Activated B cell treated with CpG ODN at 0.5 μM for 24 hours (primary cell): ENCODE measurements around the gene ZMAT3. TPM values are rescaled to one million over a fixed set of nuclear protein-coding genes. Genes with fewer than 3 reads are reported as not detected.
A peak's percentile ranks its signal among the peaks of the same experiment; 100 is the strongest.
"Not testable (repeated sequence)": the region's sequence is repeated elsewhere in the genome, so short reads cannot be mapped to it uniquely, and the experiment has no call there.

Source experiments
- ATAC-seq: fragments of 200-7000 bp; cut with Tn5 transposase; one replicate; pipeline ENCODE4 v1.10.0; 2021; ENCODE audit warnings: low read depth, mild to moderate bottlenecking, moderate library complexity
- CTCF ChIA-PET: fragments of 350-600 bp; sonication (Branson Sonifier 250); formaldehyde crosslinking; loops from one replicate; lab custom pipeline; 2021; ENCODE audit warnings: antibody characterized with exemption; lab: Charles Lee
- POLR2A ChIA-PET: fragments of 350-600 bp; sonication (Branson Sonifier 250); formaldehyde crosslinking; loops from one replicate; lab custom pipeline; 2021; ENCODE audit warnings: antibody characterized with exemption; lab: Charles Lee
- DNase-seq: peaks from one replicate; pipeline ENCODE4 v3.0.0; 2022
- H3K27ac Mint-ChIP-seq: one replicate; pipeline ENCODE4 v1.8.0; 2020; ENCODE audit warnings: mixed read lengths
- H3K27me3 Mint-ChIP-seq: one replicate; pipeline ENCODE4 v1.8.0; 2021; ENCODE audit warnings: mixed read lengths
- H3K36me3 Mint-ChIP-seq: one replicate; pipeline ENCODE4 v1.8.0; 2021; ENCODE audit warnings: low read depth, mixed read lengths
- H3K4me1 Mint-ChIP-seq: one replicate; pipeline ENCODE4 v1.8.0; 2021; ENCODE audit warnings: mixed read lengths
- H3K4me3 Mint-ChIP-seq: one replicate; pipeline ENCODE4 v1.8.0; 2020; ENCODE audit warnings: mild to moderate bottlenecking, mixed read lengths
- H3K9me3 Mint-ChIP-seq: one replicate; pipeline ENCODE4 v1.8.0; 2020; ENCODE audit warnings: mixed read lengths
- CTCF ChIP-seq: fragments of 200-600 bp; IDR thresholded peaks from one replicate; pipeline ENCODE4 v1.8.0; 2022; ENCODE audit warnings: antibody characterized with exemption, mild to moderate bottlenecking
- intact Hi-C: fragments of 100-400 bp; cut with micrococcal nuclease; formaldehyde crosslinking; loops from one replicate; pipeline ENCODE4 v1.15.1; 2024
- total RNA-seq: library from RNA; stranded (reverse); gene quantifications from 2 replicates; pipeline ENCODE4 v1.2.3, GENCODE V29; 2022

ZMAT3 gene
- 29.8 and 32.0 TPM in 2 replicates for total RNA-seq

- TF ChIP-seq CTCF, result no peak
- Mint-ChIP-seq H3K9me3 (no peaks in the 10 kb centered on the region), H3K27me3 (no peaks in the 10 kb centered on the region), H3K4me3 (peak within 1 kb of the TSS; percentile 96), H3K4me1 (peaks cover 60% of the 10 kb centered on the region), H3K27ac (peak within 1 kb of the TSS; percentile 91), H3K36me3 (peaks cover 17% of the 10 kb centered on the region)
- intact Hi-C loops, result loop anchor here (1.0 to 10.0 kb wide), 9 partner anchors 25 to 637 kb away; partner anchors contain the start of genes ACTL6A, MFN1, USP13 and ZNF639
- ATAC-seq, result peak; percentile 74
- ChIA-PET CTCF (interaction anchor here (1.5 to 4.9 kb wide), 6 partner anchors 25 to 249 kb away, joined by 3 to 18 read pairs (median 10); no protein-coding TSS in a partner anchor), POLR2A (interaction anchor here (0.6 to 3.5 kb wide), 14 partner anchors 12 to 1637 kb away, joined by 3 to 58 read pairs (median 5); partner anchors contain the start of genes ACTL6A and PIK3CA)
- DNase-seq, result peak; percentile 82
Observed at GRCh38 chr3:179071323-179072099, at the start of gene ZMAT3. ZMAT3 (minus strand) TSS chr3:179071809; CDS start chr3:179067752, 4,057 bp downstream.

- DNase-seq (no peak), ATAC-seq (no peak)
- TF ChIP-seq CTCF, result no peak
- H3K4me3 Mint-ChIP-seq, result no peak overlapping the region
- H3K27ac Mint-ChIP-seq, result no peak overlapping the region
- no peaks in the 10 kb centered on the region for H3K36me3 Mint-ChIP-seq
- intact Hi-C loops, result no loop called here
- H3K27me3 Mint-ChIP-seq, result peaks cover 7% of the 10 kb centered on the region
- POLR2A ChIA-PET, result no interaction called here
- H3K9me3 Mint-ChIP-seq, result no peaks in the 10 kb centered on the region
- CTCF ChIA-PET, result interaction anchor here (1.0 to 1.2 kb wide), 2 partner anchors 13 to 199 kb away, joined by 3 to 4 read pairs; no protein-coding TSS in a partner anchor
- H3K4me1 Mint-ChIP-seq, result no peaks in the 10 kb centered on the region
Observed at GRCh38 chr3:179116816-179117215, 45.2 kb upstream of the ZMAT3 start.

GRCh38 chr3:179115444-179115843 is 43.8 kb upstream of the ZMAT3 start:
- H3K4me3 Mint-ChIP-seq, H3K9me3 Mint-ChIP-seq, DNase-seq, POLR2A ChIA-PET, H3K27ac Mint-ChIP-seq, CTCF ChIA-PET, intact Hi-C loops, H3K4me1 Mint-ChIP-seq, ATAC-seq, H3K36me3 Mint-ChIP-seq: not testable (repeated sequence)
- peaks cover 11% of the 10 kb centered on the region for H3K27me3 Mint-ChIP-seq

GRCh38 chr3:179113903-179114302 is 42.3 kb upstream of the ZMAT3 start:
- no peaks in the 10 kb centered on the region for H3K36me3 Mint-ChIP-seq
- DNase-seq, result no peak
- TF ChIP-seq CTCF, result no peak
- POLR2A ChIA-PET, result no interaction called here
- H3K4me1 Mint-ChIP-seq, result no peaks in the 10 kb centered on the region
- H3K9me3 Mint-ChIP-seq, result peaks cover 4% of the 10 kb centered on the region
- H3K4me3 Mint-ChIP-seq, result no peak overlapping the region
- CTCF ChIA-PET, result no interaction called here
- intact Hi-C loops, result no loop called here
- no peak overlapping the region for H3K27ac Mint-ChIP-seq
- H3K27me3 Mint-ChIP-seq, result peaks cover 13% of the 10 kb centered on the region
- no peak for ATAC-seq

GRCh38 chr3:179108086-179108485 is 36.5 kb upstream of the ZMAT3 start:
- no peaks in the 10 kb centered on the region for H3K36me3 Mint-ChIP-seq
- ChIA-PET POLR2A (no interaction called here), CTCF (interaction anchor here (0.6 to 2.3 kb wide), 7 partner anchors 31 to 220 kb away, joined by 3 to 9 read pairs (median 4); no protein-coding TSS in a partner anchor)
- H3K27me3 Mint-ChIP-seq, result peaks cover 13% of the 10 kb centered on the region
- H3K4me1 Mint-ChIP-seq, result no peaks in the 10 kb centered on the region
- DNase-seq, result no peak
- no peak overlapping the region for H3K4me3 Mint-ChIP-seq
- no peak for TF ChIP-seq CTCF
- H3K9me3 Mint-ChIP-seq, result peaks cover 4% of the 10 kb centered on the region
- H3K27ac Mint-ChIP-seq, result no peak overlapping the region
- intact Hi-C loops, result no loop called here
- no peak for ATAC-seq
